Subcutaneous adipose tissue (tissue), 4 donors: ENCODE measurements around the gene SLC5A10. TPM values are rescaled to one million over a fixed set of nuclear protein-coding genes. Genes with fewer than 3 reads are reported as not detected.

Source experiments
- CTCF ChIP-seq: fragments of 450-650 bp; IDR thresholded peaks from one replicate; pipeline ENCODE4 v1.5.1; 2016; ENCODE audit warnings: low read depth, mild to moderate bottlenecking, control low read depth, antibody characterized with exemption, moderate library complexity
- total RNA-seq, 4 donors: library from RNA; depleted of rRNA; stranded (reverse); fragments of >200 nt; gene quantifications; one replicate each; pipeline ENCODE4 v1.1.0, GENCODE V29; 2016

The SLC5A10 gene
- total RNA-seq, 4 donors from 2014 or later, result 0.19 TPM; not detected in 3

GRCh38 chr17:18933102-18934058, 18.6 kb upstream of the SLC5A10 start:
- no peak for TF ChIP-seq CTCF

- TF ChIP-seq CTCF, result no peak
These were observed 13.8 kb upstream of the SLC5A10 start for GRCh38 chr17:18937981-18938691.

- no peak for TF ChIP-seq CTCF
These were observed 13.3 kb upstream of the SLC5A10 start for GRCh38 chr17:18938692-18939023.

GRCh38 chr17:18944646-18945045, 7.3 kb upstream of the SLC5A10 start:
- TF ChIP-seq CTCF, result no peak

DNA sequence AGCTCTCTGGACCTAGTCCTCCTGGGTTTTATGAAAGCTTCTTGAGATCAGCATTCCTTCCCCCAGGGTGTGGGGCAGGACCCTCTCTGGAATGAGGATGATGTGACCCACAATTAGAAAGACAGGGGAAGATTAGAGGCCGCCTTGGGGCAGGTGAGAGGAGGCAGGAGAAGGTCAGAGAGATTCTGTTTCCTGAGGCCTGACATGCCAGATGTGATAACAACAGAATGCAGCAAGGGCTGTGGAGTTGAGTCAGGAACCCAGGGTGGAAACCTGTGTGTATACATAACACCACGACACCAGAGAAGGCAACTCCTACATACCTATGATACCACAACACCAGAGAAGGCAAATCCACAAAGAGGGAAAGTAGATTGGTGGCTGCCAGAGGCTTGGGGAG, 5.4 kb upstream of the SLC5A10 start:
- no peak for TF ChIP-seq CTCF

DNA sequence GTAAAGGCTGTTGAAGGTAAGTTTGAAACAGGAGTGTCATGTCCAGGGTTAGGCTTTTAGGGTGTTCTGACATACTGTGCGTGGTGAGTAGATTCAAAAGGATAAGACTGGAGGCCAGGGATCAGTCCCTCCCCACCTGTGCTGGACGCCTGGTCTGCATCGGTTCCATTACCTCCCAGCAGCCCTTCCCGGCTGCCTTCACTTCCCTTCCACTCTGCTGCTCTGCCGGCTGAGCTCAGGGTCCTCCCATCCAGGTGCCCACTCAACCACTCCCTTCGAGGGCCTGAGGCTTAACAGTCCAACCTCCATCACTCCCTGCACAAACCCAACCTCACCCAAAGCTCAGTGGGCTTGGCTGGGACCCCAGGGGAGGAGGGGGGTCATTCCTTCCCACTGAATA, 4.1 kb upstream of the SLC5A10 start:
- no peak for TF ChIP-seq CTCF

DNA sequence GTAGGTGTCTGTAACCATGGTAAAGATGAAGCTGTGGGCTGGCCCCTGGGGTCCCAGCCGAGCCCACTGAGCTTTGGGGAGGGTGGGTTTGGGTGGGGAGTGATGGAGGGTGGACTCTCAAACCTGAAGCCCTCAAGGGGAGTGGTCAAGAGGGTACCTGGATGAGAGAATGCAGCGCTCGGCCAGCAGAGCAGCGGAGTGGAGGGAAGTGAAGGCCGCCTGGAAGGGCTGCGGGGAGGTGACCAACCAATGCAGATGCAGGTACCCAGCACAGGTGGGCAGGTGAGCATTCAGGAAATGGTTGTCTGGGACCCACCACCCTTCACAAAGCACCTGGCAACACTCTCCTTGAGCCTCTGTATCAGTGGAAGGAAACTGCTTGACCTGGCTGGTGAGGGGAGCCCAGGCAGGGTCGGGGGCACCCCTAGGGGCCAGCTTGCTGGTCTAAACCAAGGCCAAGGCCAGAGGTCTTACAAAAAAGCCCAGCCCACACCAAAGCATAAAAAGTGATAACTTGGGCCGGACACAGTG, 3.4 kb upstream of the SLC5A10 start:
- no peak for TF ChIP-seq CTCF
